HepG2 (cell line): ENCODE results near the gene SHISA7. TPM values are rescaled to one million over a fixed set of nuclear protein-coding genes. Genes with fewer than 3 reads are reported as not detected.
A peak's percentile ranks its signal among the peaks of the same experiment; 100 is the strongest.

ENCODE experiments used
- AKAP8 ChIP-seq: sonication (generic); formaldehyde crosslinking; IDR thresholded peaks from 2 replicates; pipeline ENCODE4 v1.5.1; 2020; ENCODE audit warnings: mild to moderate bottlenecking, missing genetic modification reagents
- ARID2 ChIP-seq: sonication (generic); formaldehyde crosslinking; IDR thresholded peaks from 2 replicates; pipeline ENCODE4 v1.8.1; 2022; ENCODE audit warnings: mild to moderate bottlenecking, missing genetic modification reagents, borderline replicate concordance
- ARNT ChIP-seq: fragments of 450-650 bp; IDR thresholded peaks from 2 replicates; pipeline ENCODE4 v1.6.1; 2017
- GATA4 ChIP-seq: sonication (generic); IDR thresholded peaks from 2 replicates; pipeline ENCODE4 v1.6.1; 2016; ENCODE audit warnings: antibody characterized with exemption, low read depth, borderline replicate concordance
- LCORL ChIP-seq, 2 experiments: fragments of 450-650 bp in 1 of 2; sonication (generic) in 1 of 2; formaldehyde crosslinking in 1 of 2; IDR thresholded peaks; 2 replicates each; pipeline versions ENCODE4 v1.5.0 to v1.6.1; 2017 to 2020; ENCODE audit warnings: antibody characterized with exemption in 1 of 2, missing genetic modification reagents in 1 of 2
- NR0B2 ChIP-seq: sonication (generic); formaldehyde crosslinking; IDR thresholded peaks from 2 replicates; pipeline ENCODE4 v1.4.0; 2020; ENCODE audit warnings: mild to moderate bottlenecking, missing genetic modification reagents
- SAP130 ChIP-seq: IDR thresholded peaks from 2 replicates; pipeline ENCODE4 v1.6.1; 2016; ENCODE audit warnings: low read depth
- TEAD3 ChIP-seq: optimal IDR thresholded peaks from 2 replicates; pipeline ENCODE3; 2016; ENCODE audit warnings: borderline replicate concordance
- THAP9 ChIP-seq: sonication (generic); formaldehyde crosslinking; IDR thresholded peaks from 2 replicates; pipeline ENCODE4; 2020; ENCODE audit warnings: missing genetic modification reagents, mild to moderate bottlenecking, borderline replicate concordance
- ZBTB33 ChIP-seq: sonication (generic); formaldehyde crosslinking; IDR thresholded peaks from 2 replicates; pipeline ENCODE4 v1.4.0; 2020; ENCODE audit warnings: missing genetic modification reagents
- ZNF224 ChIP-seq: sonication (generic); formaldehyde crosslinking; IDR thresholded peaks from 2 replicates; pipeline ENCODE4 v1.5.0; 2020; ENCODE audit warnings: mild to moderate bottlenecking, missing genetic modification reagents
- ZNF607 ChIP-seq: sonication (generic); formaldehyde crosslinking; IDR thresholded peaks from 2 replicates; pipeline ENCODE4 v1.5.1; 2020; ENCODE audit warnings: missing genetic modification reagents, mild to moderate bottlenecking, borderline replicate concordance
- polyA plus RNA-seq, 8 experiments: library from polyadenylated mRNA; depleted of rRNA in 3 of 8; stranded (reverse) in 7 of 8; unstranded in 1 of 8; fragments of >200 nt; fragmentation: Illumina TruSeq in 4 of 8; extraction: Trizol in 4 of 8; gene quantifications; 2 replicates each; pipeline versions ENCODE4 v1.2.1 to v1.2.3, GENCODE V29; 2011 to 2016; ENCODE audit warnings: low read depth in 4 of 8, missing spikeins in 1 of 8, mixed read lengths in 1 of 8; ENCODE audit not compliant: insufficient read depth in 1 of 8
- total RNA-seq, 5 experiments: library from RNA; depleted of rRNA; stranded (reverse); fragments of >200 nt; fragmentation: Illumina TruSeq; extraction: Trizol; gene quantifications; 2 replicates each; pipeline ENCODE4 v1.2.3, GENCODE V29; 2016; ENCODE audit warnings: low read depth in 1 of 5
- TF ChIP-seq, protein P1 (sequence below): sonication (generic); formaldehyde crosslinking; IDR thresholded peaks from 2 replicates; pipeline ENCODE4 v1.4.0; 2020; ENCODE audit warnings: missing genetic modification reagents

The SHISA7 gene
- total and polyA plus RNA-seq, 2 of the 13 experiments (the other 11 are each of a cell fraction or from before 2014, with no cell fraction given), result not detected

GRCh38 chr19:55385724-55386492, 57.2 kb downstream of the SHISA7 start, which contains the start of gene RPL28 (continued):
- TF ChIP-seq ZBTB33 (peak; percentile 24; the same call in 1 of the 2 replicates), ARNT (no peak), NR0B2 (CRISPR knock-in tag) (peak; percentile 89), ARID2 (CRISPR knock-in tag) (no peak), TEAD3 (CRISPR knock-in tag) (peak; percentile 50), ZNF607 (peak; percentile 30; the same call in 1 of the 2 replicates), ZNF224 (CRISPR knock-in tag) (0 out of 2 replicates have a peak, but pooled peaks have one; percentile 58), AKAP8 (CRISPR knock-in tag) (no peak; the same call in 1 of the 2 replicates), THAP9 (CRISPR knock-in tag) (peak; percentile 80; the same call in 1 of the 2 replicates), GATA4 (peak; percentile 75), SAP130 (peak; percentile 96), LCORL (IDR thresholded peaks at IDR 0.05) (no peak), LCORL (CRISPR knock-in tag; IDR thresholded peaks at IDR 0.05) (0 out of 2 replicates have a peak, but pooled peaks have one; percentile 22)
- TF ChIP-seq, protein P1, sequence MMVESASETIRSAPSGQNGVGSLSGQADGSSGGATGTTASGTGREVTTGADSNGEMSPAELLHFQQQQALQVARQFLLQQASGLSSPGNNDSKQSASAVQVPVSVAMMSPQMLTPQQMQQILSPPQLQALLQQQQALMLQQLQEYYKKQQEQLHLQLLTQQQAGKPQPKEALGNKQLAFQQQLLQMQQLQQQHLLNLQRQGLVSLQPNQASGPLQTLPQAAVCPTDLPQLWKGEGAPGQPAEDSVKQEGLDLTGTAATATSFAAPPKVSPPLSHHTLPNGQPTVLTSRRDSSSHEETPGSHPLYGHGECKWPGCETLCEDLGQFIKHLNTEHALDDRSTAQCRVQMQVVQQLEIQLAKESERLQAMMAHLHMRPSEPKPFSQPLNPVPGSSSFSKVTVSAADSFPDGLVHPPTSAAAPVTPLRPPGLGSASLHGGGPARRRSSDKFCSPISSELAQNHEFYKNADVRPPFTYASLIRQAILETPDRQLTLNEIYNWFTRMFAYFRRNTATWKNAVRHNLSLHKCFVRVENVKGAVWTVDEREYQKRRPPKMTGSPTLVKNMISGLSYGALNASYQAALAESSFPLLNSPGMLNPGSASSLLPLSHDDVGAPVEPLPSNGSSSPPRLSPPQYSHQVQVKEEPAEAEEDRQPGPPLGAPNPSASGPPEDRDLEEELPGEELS (CRISPR knock-in tag), result peak; percentile 51; the same call in 1 of the 2 replicates
